Panc1 (cell line): ENCODE measurements around the gene METTL16.
"Not testable (repeated sequence)": the region's sequence is repeated elsewhere in the genome, so short reads cannot be mapped to it uniquely, and the experiment has no call there.

Source experiments
- CTCF ChIP-seq: fragments of 450-650 bp; IDR thresholded peaks from 2 replicates; pipeline ENCODE4 v1.5.1; 2017; ENCODE audit warnings: mild to moderate bottlenecking
- TF ChIP-seq, protein P1 (sequence below), 2 experiments: IDR thresholded peaks; 2 replicates each; pipeline ENCODE4 v1.6.1; 2011 to 2012; ENCODE audit warnings: low read depth in 2 of 2, control low read depth in 1 of 2, low read length in 1 of 2, mild to moderate bottlenecking in 1 of 2, moderate library complexity in 1 of 2; ENCODE audit not compliant: insufficient read depth in 1 of 2

DNA sequence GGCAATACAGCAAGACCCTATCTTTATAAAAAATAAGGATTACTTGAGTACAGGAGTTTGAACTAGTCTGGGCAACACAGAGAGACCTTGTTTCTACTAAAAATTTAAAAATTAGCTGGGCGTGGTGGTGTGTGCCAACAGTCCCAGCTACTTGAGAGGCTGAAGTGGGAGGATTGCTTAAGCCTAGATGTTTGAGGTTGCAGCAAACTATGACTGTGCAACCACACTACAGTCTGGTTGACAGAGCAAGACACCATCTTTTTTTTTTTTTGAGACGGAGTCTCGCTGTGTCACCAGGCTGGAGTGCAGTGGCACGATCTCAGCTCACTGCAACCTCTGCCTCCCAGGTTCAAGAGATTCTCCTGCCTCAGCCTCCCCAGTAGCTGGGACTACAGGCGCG is 71.7 kb downstream of the METTL16 start:
- not testable (repeated sequence) for TF ChIP-seq CTCF
- TF ChIP-seq, protein P1, sequence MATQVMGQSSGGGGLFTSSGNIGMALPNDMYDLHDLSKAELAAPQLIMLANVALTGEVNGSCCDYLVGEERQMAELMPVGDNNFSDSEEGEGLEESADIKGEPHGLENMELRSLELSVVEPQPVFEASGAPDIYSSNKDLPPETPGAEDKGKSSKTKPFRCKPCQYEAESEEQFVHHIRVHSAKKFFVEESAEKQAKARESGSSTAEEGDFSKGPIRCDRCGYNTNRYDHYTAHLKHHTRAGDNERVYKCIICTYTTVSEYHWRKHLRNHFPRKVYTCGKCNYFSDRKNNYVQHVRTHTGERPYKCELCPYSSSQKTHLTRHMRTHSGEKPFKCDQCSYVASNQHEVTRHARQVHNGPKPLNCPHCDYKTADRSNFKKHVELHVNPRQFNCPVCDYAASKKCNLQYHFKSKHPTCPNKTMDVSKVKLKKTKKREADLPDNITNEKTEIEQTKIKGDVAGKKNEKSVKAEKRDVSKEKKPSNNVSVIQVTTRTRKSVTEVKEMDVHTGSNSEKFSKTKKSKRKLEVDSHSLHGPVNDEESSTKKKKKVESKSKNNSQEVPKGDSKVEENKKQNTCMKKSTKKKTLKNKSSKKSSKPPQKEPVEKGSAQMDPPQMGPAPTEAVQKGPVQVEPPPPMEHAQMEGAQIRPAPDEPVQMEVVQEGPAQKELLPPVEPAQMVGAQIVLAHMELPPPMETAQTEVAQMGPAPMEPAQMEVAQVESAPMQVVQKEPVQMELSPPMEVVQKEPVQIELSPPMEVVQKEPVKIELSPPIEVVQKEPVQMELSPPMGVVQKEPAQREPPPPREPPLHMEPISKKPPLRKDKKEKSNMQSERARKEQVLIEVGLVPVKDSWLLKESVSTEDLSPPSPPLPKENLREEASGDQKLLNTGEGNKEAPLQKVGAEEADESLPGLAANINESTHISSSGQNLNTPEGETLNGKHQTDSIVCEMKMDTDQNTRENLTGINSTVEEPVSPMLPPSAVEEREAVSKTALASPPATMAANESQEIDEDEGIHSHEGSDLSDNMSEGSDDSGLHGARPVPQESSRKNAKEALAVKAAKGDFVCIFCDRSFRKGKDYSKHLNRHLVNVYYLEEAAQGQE (IDR thresholded peaks at IDR 0.05; ENCODE audit: insufficient read depth in 1 of 2, low read depth in 2 of 2, low read length in 1 of 2), result not testable (repeated sequence)
